ENCODE measurements around the gene GABPA. TPM values are rescaled to one million over a fixed set of nuclear protein-coding genes. Genes with fewer than 3 reads are reported as not detected.

Gene GABPA
- 16.9 and 28.2 TPM in 2 replicates for total RNA-seq

GRCh38 chr21:25734904-25735645 lies at the start of gene GABPA, which contains the start of gene ATP5PF:
Gene GABPA, plus strand, starts transcription at chr21:25734972. Its CDS starts 6,627 bp downstream, at chr21:25741599.
Gene ATP5PF, minus strand, starts transcription at chr21:25734904. Its CDS starts 5,110 bp downstream, at chr21:25729794.

Other genes with a start within 250 kb of the GABPA start
- gene MRPL39, start 127.5 kb upstream of the GABPA start, total RNA-seq, result 17.3 and 35.4 TPM in 2 replicates
- 0.72 TPM in 1 of 2 replicates, not detected in the other for gene JAM2, start 95.7 kb upstream of the GABPA start, total RNA-seq
- 24.7 and 26.5 TPM in 2 replicates for gene ATP5PF, start 68 bp upstream of the GABPA start, total RNA-seq